Stimulated activated CD8-positive, alpha-beta memory T cell treated with anti-CD3 and anti-CD28 coated beads, Interleukin-7, amount 100 ng/mL, for 1 hour (primary cell): ENCODE measurements around the gene FGFR2.

ENCODE experiments used
- DNase-seq, 2 donors: peaks; one replicate each; pipeline ENCODE4 v3.0.0-alpha.2; 2020; ENCODE audit warnings: low read depth in 2 of 2

Gene FGFR2

GRCh38 chr10:121553511-121554264, 44.6 kb downstream of the FGFR2 start:
- DNase-seq = no peak

GRCh38 chr10:121552746-121553145, 45.5 kb downstream of the FGFR2 start:
- no peak for DNase-seq

GRCh38 chr10:121551210-121551885, 46.9 kb downstream of the FGFR2 start:
- no peak for DNase-seq

GRCh38 chr10:121544301-121544869, 53.9 kb downstream of the FGFR2 start:
- DNase-seq = no peak

GRCh38 chr10:121543545-121543944, 54.7 kb downstream of the FGFR2 start:
- DNase-seq = no peak

GRCh38 chr10:121541450-121542120, 56.7 kb downstream of the FGFR2 start:
- DNase-seq = no peak

GRCh38 chr10:121540732-121541395, 57.4 kb downstream of the FGFR2 start:
- no peak for DNase-seq

GRCh38 chr10:121539786-121540185, 58.5 kb downstream of the FGFR2 start:
- no peak for DNase-seq

- no peak for DNase-seq
These were observed 61.8 kb downstream of the FGFR2 start for GRCh38 chr10:121536310-121536913.

GRCh38 chr10:121535381-121535780, 62.9 kb downstream of the FGFR2 start:
- no peak for DNase-seq

GRCh38 chr10:121532292-121532864, 65.9 kb downstream of the FGFR2 start:
- DNase-seq = no peak

- no peak for DNase-seq
These were observed 66.4 kb downstream of the FGFR2 start for GRCh38 chr10:121531830-121532178.

GRCh38 chr10:121531076-121531829, 67.0 kb downstream of the FGFR2 start:
- no peak for DNase-seq

- DNase-seq = no peak
These were observed 67.7 kb downstream of the FGFR2 start for GRCh38 chr10:121530481-121531075.

GRCh38 chr10:121527690-121528089, 70.6 kb downstream of the FGFR2 start:
- DNase-seq = no peak

- no peak for DNase-seq
These were observed 71.4 kb downstream of the FGFR2 start for GRCh38 chr10:121526801-121527221.

- DNase-seq = no peak
These were observed 72.0 kb downstream of the FGFR2 start for GRCh38 chr10:121526135-121526790.

- no peak for DNase-seq
These were observed 72.8 kb downstream of the FGFR2 start for GRCh38 chr10:121525251-121526134.
